Keratinocyte (primary cell): Measurements from ENCODE around the gene GTF3C6.

ENCODE experiments used
- CTCF ChIP-seq, 3 experiments: IDR thresholded peaks in 1 of 3; conservative IDR thresholded peaks in 1 of 3; optimal IDR thresholded peaks in 1 of 3; 2 replicates in 2 of 3; 3 replicates in 1 of 3; pipeline versions ENCODE3 to v1.5.1; 2011; ENCODE audit warnings: low read length in 3 of 3, mild to moderate bottlenecking in 3 of 3, moderate library complexity in 2 of 3, control low read depth in 1 of 3, inconsistent platforms in 1 of 3; ENCODE audit not compliant: insufficient read depth in 2 of 3; ENCODE audit errors: extremely low read depth in 1 of 3
- EZH2 ChIP-seq: IDR thresholded peaks from one replicate; pipeline ENCODE4 v1.6.1; 2012; ENCODE audit warnings: inconsistent platforms, mild to moderate bottlenecking, low read length, moderate library complexity

- TF ChIP-seq EZH2 = no peak
- TF ChIP-seq CTCF (optimal IDR thresholded peaks at IDR 0.05 in 1 of 3, IDR thresholded peaks at IDR 0.05 in 1 of 3, conservative IDR thresholded peaks at IDR 0.05 in 1 of 3; ENCODE audit: extremely low read depth in 1 of 3, insufficient read depth in 2 of 3, low read length in 3 of 3) = no peak
These were observed 54.8 kb downstream of the GTF3C6 start for GRCh38 chr6:111013144-111013915.
